ENCODE measurements around the gene PTPRN2. TPM values are rescaled to one million over a fixed set of nuclear protein-coding genes. Genes with fewer than 3 reads are reported as not detected.
"Not testable (repeated sequence)": the region's sequence is repeated elsewhere in the genome, so short reads cannot be mapped to it uniquely, and the experiment has no call there.

PTPRN2 gene
- total and polyA plus RNA-seq, 4 donors, result 18.1 to 69.9 (median 50.4) TPM

DNA sequence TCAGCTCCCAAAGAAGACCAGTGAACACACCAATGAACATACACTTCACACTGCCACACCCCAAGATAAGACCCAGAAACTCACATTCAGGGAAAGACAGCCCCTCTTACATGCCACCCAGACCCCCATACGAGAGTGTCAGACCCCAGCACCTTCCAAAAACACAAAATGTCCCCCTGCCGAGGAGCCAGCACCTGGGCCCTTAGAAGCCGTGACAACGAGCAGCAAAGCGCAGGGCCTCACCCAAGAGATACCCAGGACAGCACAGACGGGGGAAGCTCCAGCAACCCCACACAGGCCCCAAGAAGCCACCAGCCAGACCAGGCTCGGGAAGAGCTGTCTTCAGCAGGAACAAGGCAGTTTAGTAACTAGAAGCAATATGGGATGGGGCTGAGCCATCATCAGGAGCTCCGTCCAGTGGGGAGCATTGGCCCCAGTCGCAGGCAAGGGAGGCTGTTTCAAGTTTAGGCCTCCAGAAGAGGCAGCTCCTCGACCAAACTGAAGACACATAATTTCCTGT lies 243.6 kb downstream of the PTPRN2 start:
- DNase-seq (ENCODE audit: low read depth in 4 of 6, low spot score in 6 of 6), result no peak
- 91% methylated on average over 10 of the region's 10 CpGs for WGBS (ENCODE audit: insufficient coverage)
- Histone ChIP-seq H3K27ac (ENCODE audit: low read depth, low read length) (no peak overlapping the region), H3K9me3 (ENCODE audit: control insufficient read depth, insufficient read depth, low read length) (no peaks in the 10 kb centered on the region), H3K4me1 (ENCODE audit: control insufficient read depth, insufficient read depth, low read length) (no peaks in the 10 kb centered on the region), H3K27me3 (ENCODE audit: control insufficient read depth, insufficient read depth, low read length) (no peaks in the 10 kb centered on the region), H3K36me3 (ENCODE audit: control insufficient read depth, insufficient read depth, low read length) (no peaks in the 10 kb centered on the region), H3K4me3 (ENCODE audit: low read depth, low read length) (no peak overlapping the region)

DNA sequence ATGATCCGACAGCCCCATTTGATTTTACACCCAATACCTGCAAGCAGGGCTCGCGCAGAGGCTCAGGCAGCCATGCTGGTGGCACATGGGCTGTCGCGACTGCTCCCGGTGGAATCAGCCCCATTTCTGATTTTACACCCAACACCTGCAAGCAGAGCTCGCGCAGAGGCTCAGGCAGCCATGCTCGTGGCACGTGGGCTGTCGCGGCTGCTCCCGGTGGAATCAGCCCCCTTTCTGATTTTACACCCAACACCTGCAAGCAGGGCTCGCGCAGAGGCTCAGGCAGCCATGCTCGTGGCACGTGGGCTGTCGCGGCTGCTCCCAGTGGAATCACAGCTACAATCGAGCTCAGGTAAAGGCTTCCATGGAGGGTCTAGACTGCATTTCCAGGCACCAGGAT lies 244.1 kb downstream of the PTPRN2 start:
- Histone ChIP-seq H3K27me3 (ENCODE audit: control insufficient read depth, insufficient read depth, low read length) (no peaks in the 10 kb centered on the region), H3K27ac (ENCODE audit: low read depth, low read length) (no peak overlapping the region), H3K4me3 (ENCODE audit: low read depth, low read length) (no peak overlapping the region), H3K9me3 (ENCODE audit: control insufficient read depth, insufficient read depth, low read length) (no peaks in the 10 kb centered on the region), H3K36me3 (ENCODE audit: control insufficient read depth, insufficient read depth, low read length) (no peaks in the 10 kb centered on the region), H3K4me1 (ENCODE audit: control insufficient read depth, insufficient read depth, low read length) (no peaks in the 10 kb centered on the region)
- no peak for DNase-seq (ENCODE audit: low read depth in 4 of 6, low spot score in 6 of 6)
- WGBS (ENCODE audit: insufficient coverage), result 94% methylated on average over 20 of the region's 20 CpGs

DNA sequence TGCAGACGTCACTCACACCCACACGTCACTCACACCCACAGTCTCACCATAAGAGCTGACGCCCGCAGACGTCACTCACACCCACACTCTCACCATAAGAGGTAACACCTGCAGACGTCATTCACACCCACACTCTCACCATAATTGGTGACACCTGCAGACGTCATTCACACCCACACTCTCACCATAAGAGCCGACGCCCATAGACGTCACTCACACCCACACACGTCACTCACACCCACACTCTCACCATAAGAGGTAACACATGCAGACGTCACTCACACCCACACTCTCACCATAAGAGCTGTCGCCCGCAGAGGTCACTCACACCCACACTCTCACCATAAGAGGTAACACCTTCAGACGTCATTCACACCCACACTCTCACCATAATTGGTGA lies 246.5 kb downstream of the PTPRN2 start:
- 85% methylated on average over 12 of the region's 15 CpGs for WGBS (ENCODE audit: insufficient coverage)

GRCh38 chr7:158336952-158337351 lies 250.7 kb downstream of the PTPRN2 start:
- 100% methylated on average over 1 of the region's 9 CpGs for WGBS (ENCODE audit: insufficient coverage)
- not testable (repeated sequence) for H3K4me3 ChIP-seq (ENCODE audit: low read depth, low read length); DNase-seq (ENCODE audit: low read depth in 4 of 6, low spot score in 6 of 6); H3K36me3 ChIP-seq (ENCODE audit: control insufficient read depth, insufficient read depth, low read length); H3K9me3 ChIP-seq (ENCODE audit: control insufficient read depth, insufficient read depth, low read length); H3K27me3 ChIP-seq (ENCODE audit: control insufficient read depth, insufficient read depth, low read length); H3K27ac ChIP-seq (ENCODE audit: low read depth, low read length); H3K4me1 ChIP-seq (ENCODE audit: control insufficient read depth, insufficient read depth, low read length)

More for the DNA sequence above, 246.5 kb downstream of the PTPRN2 start:
- H3K27ac ChIP-seq (ENCODE audit: low read depth, low read length); DNase-seq (ENCODE audit: low read depth in 4 of 6, low spot score in 6 of 6); H3K4me3 ChIP-seq (ENCODE audit: low read depth, low read length); H3K27me3 ChIP-seq (ENCODE audit: control insufficient read depth, insufficient read depth, low read length); H3K4me1 ChIP-seq (ENCODE audit: control insufficient read depth, insufficient read depth, low read length); H3K36me3 ChIP-seq (ENCODE audit: control insufficient read depth, insufficient read depth, low read length); H3K9me3 ChIP-seq (ENCODE audit: control insufficient read depth, insufficient read depth, low read length): not testable (repeated sequence)

GRCh38 chr7:158332516-158332915 lies 255.1 kb downstream of the PTPRN2 start:
- DNase-seq (ENCODE audit: low read depth in 4 of 6, low spot score in 6 of 6); H3K27me3 ChIP-seq (ENCODE audit: control insufficient read depth, insufficient read depth, low read length); H3K9me3 ChIP-seq (ENCODE audit: control insufficient read depth, insufficient read depth, low read length); H3K4me3 ChIP-seq (ENCODE audit: low read depth, low read length); H3K27ac ChIP-seq (ENCODE audit: low read depth, low read length); H3K36me3 ChIP-seq (ENCODE audit: control insufficient read depth, insufficient read depth, low read length): not testable (repeated sequence)
- peaks cover 18% of the 10 kb centered on the region for H3K4me1 ChIP-seq (ENCODE audit: control insufficient read depth, insufficient read depth, low read length)
- 93% methylated on average over 1 of the region's 5 CpGs for WGBS (ENCODE audit: insufficient coverage)

GRCh38 chr7:158331826-158332450 lies 255.7 kb downstream of the PTPRN2 start:
- not testable (repeated sequence) for H3K27ac ChIP-seq (ENCODE audit: low read depth, low read length); H3K27me3 ChIP-seq (ENCODE audit: control insufficient read depth, insufficient read depth, low read length); H3K4me3 ChIP-seq (ENCODE audit: low read depth, low read length); H3K36me3 ChIP-seq (ENCODE audit: control insufficient read depth, insufficient read depth, low read length); H3K9me3 ChIP-seq (ENCODE audit: control insufficient read depth, insufficient read depth, low read length); DNase-seq (ENCODE audit: low read depth in 4 of 6, low spot score in 6 of 6)
- peaks cover 20% of the 10 kb centered on the region for H3K4me1 ChIP-seq (ENCODE audit: control insufficient read depth, insufficient read depth, low read length)
- WGBS (ENCODE audit: insufficient coverage), result 96% methylated on average over 18 of the region's 18 CpGs

GRCh38 chr7:158329686-158330085 lies 257.9 kb downstream of the PTPRN2 start:
- DNase-seq (ENCODE audit: low read depth in 4 of 6, low spot score in 6 of 6), result no peak
- peaks cover 3% of the 10 kb centered on the region for H3K36me3 ChIP-seq (ENCODE audit: control insufficient read depth, insufficient read depth, low read length)
- WGBS (ENCODE audit: insufficient coverage), result 84% methylated on average over 13 of the region's 13 CpGs

DNA sequence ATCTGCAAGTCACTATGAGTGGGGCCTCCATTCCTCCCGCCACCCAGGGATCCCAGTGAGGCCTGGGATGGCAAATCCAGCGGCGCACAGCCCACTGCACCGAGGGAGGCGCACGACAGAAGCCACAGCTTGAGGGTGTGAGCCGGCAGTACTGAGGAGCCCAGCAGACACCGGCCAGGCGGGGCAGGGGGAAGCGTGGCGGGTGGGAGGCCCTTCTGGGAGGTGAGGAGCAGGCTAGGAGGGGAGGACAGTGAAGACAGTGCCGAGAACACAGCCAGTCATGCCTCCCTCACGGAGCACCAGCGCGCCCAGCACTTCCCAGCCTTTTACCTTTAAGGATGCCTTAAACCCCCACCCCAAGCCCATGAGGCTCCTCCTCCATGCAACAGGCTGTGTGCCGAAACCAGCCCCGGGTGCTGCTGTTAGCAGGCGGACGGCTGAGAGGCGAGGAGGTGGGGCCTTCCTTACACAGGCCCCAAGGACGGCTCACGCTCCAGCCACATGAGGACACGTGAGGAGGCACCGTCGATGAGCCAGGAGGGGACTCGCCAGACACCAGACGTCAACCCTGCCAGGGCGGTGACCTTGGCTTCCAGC lies 258.5 kb downstream of the PTPRN2 start:
- Histone ChIP-seq H3K4me3 (ENCODE audit: low read depth, low read length) (no peak overlapping the region), H3K4me1 (ENCODE audit: control insufficient read depth, insufficient read depth, low read length) (peaks cover 29% of the 10 kb centered on the region), H3K9me3 (ENCODE audit: control insufficient read depth, insufficient read depth, low read length) (no peaks in the 10 kb centered on the region), H3K27me3 (ENCODE audit: control insufficient read depth, insufficient read depth, low read length) (no peaks in the 10 kb centered on the region), H3K36me3 (ENCODE audit: control insufficient read depth, insufficient read depth, low read length) (peaks cover 3% of the 10 kb centered on the region), H3K27ac (ENCODE audit: low read depth, low read length) (no peak overlapping the region)
- DNase-seq (ENCODE audit: low read depth in 4 of 6, low spot score in 6 of 6), result no peak
- 81% methylated on average over 23 of the region's 28 CpGs for WGBS (ENCODE audit: insufficient coverage)

More at GRCh38 chr7:158329686-158330085, 257.9 kb downstream of the PTPRN2 start:
- Histone ChIP-seq H3K27me3 (ENCODE audit: control insufficient read depth, insufficient read depth, low read length) (no peaks in the 10 kb centered on the region), H3K4me3 (ENCODE audit: low read depth, low read length) (no peak overlapping the region), H3K4me1 (ENCODE audit: control insufficient read depth, insufficient read depth, low read length) (peaks cover 29% of the 10 kb centered on the region), H3K27ac (ENCODE audit: low read depth, low read length) (no peak overlapping the region), H3K9me3 (ENCODE audit: control insufficient read depth, insufficient read depth, low read length) (no peaks in the 10 kb centered on the region)

GRCh38 chr7:158328376-158329013 lies 259.1 kb downstream of the PTPRN2 start:
- peaks cover 3% of the 10 kb centered on the region for H3K36me3 ChIP-seq (ENCODE audit: control insufficient read depth, insufficient read depth, low read length)
- H3K4me1 ChIP-seq (ENCODE audit: control insufficient read depth, insufficient read depth, low read length), result peaks cover 29% of the 10 kb centered on the region
- no peak for DNase-seq (ENCODE audit: low read depth in 4 of 6, low spot score in 6 of 6)
- H3K4me3 ChIP-seq (ENCODE audit: low read depth, low read length), result no peak overlapping the region
- no peaks in the 10 kb centered on the region for H3K27me3 ChIP-seq (ENCODE audit: control insufficient read depth, insufficient read depth, low read length)
- whole genome bisulfite sequencing (ENCODE audit: insufficient coverage), result 66% methylated on average over 9 of the region's 16 CpGs
- no peak overlapping the region for H3K27ac ChIP-seq (ENCODE audit: low read depth, low read length)
- H3K9me3 ChIP-seq (ENCODE audit: control insufficient read depth, insufficient read depth, low read length), result no peaks in the 10 kb centered on the region
